DOHH2 (cell line): ENCODE data around the gene PDHX.

Source experiments
- H3F3A ChIP-seq: fragments of 200-600 bp; sonication (generic), shearing (Covaris generic); 2 replicates; pipeline ENCODE4 v1.6.0; 2016; ENCODE audit warnings: antibody characterized with exemption, mild to moderate bottlenecking; ENCODE audit not compliant: control insufficient read depth, insufficient read depth
- H3K27ac ChIP-seq: fragments of 200-600 bp; sonication (generic); 2 replicates; pipeline ENCODE4 v1.5.1; 2014; ENCODE audit warnings: low read depth, mild to moderate bottlenecking, low read length, moderate library complexity
- H3K27me3 ChIP-seq: fragments of 200-600 bp; sonication (generic); 2 replicates; pipeline ENCODE4 v1.6.1; 2014; ENCODE audit warnings: mild to moderate bottlenecking, low read length, mixed read lengths; ENCODE audit not compliant: control insufficient read depth
- H3K36me3 ChIP-seq: fragments of 200-600 bp; sonication (generic); 2 replicates; pipeline ENCODE4 v1.6.1; 2014; ENCODE audit warnings: mild to moderate bottlenecking, low read length, moderate library complexity, mixed read lengths; ENCODE audit not compliant: control insufficient read depth
- H3K4me1 ChIP-seq: fragments of 200-600 bp; sonication (generic); 2 replicates; pipeline ENCODE4 v1.6.1; 2014; ENCODE audit warnings: mild to moderate bottlenecking, low read length, mixed read lengths; ENCODE audit not compliant: control insufficient read depth
- H3K4me2 ChIP-seq: fragments of 200-600 bp; sonication (generic); 2 replicates; pipeline ENCODE4 v1.6.0; 2014; ENCODE audit warnings: mild to moderate bottlenecking, low read length, moderate library complexity
- H3K4me3 ChIP-seq: fragments of 200-600 bp; sonication (generic); 2 replicates; pipeline ENCODE4 v1.5.1; 2014; ENCODE audit warnings: mild to moderate bottlenecking, low read length, mixed read lengths
- H3K79me2 ChIP-seq: fragments of 200-600 bp; sonication (generic); 2 replicates; pipeline ENCODE4 v1.6.1; 2014; ENCODE audit warnings: mild to moderate bottlenecking, low read length, mixed read lengths; ENCODE audit not compliant: control insufficient read depth
- H3K9me2 ChIP-seq: fragments of 200-600 bp; sonication (generic); replicated peaks from 2 replicates; pipeline ENCODE4 v1.6.1; 2014; ENCODE audit warnings: mild to moderate bottlenecking, low read length, mixed read lengths; ENCODE audit not compliant: control insufficient read depth
- H3K9me3 ChIP-seq: fragments of 200-600 bp; sonication (generic); 2 replicates; pipeline ENCODE4 v1.6.1; 2014; ENCODE audit warnings: antibody characterized with exemption, low read length, mixed read lengths; ENCODE audit not compliant: control insufficient read depth, insufficient read depth
- H4K20me1 ChIP-seq: fragments of 200-600 bp; sonication (generic); 2 replicates; pipeline ENCODE4 v1.6.0; 2014; ENCODE audit warnings: low read depth, mild to moderate bottlenecking, antibody characterized with exemption, low read length, moderate library complexity; ENCODE audit not compliant: control insufficient read depth, insufficient read depth
- EZH2phosphoT487 ChIP-seq: fragments of 200-600 bp; sonication (generic); IDR thresholded peaks from 2 replicates; pipeline ENCODE4 v1.6.1; 2017; ENCODE audit warnings: borderline replicate concordance, mild to moderate bottlenecking, antibody characterized with exemption, low read length, moderate library complexity, mixed read lengths
- TF ChIP-seq, protein P1 (sequence below): fragments of 200-600 bp; sonication (generic); IDR thresholded peaks from one replicate; pipeline ENCODE4 v1.5.1; 2014; ENCODE audit warnings: antibody characterized with exemption, mild to moderate bottlenecking, low read depth, low read length; ENCODE audit not compliant: poor library complexity, severe bottlenecking

The PDHX gene

GRCh38 chr11:35040221-35040942, 124.0 kb downstream of the PDHX start:
- Histone ChIP-seq H3K79me2 (no peaks in the 10 kb centered on the region), H3K36me3 (no peaks in the 10 kb centered on the region), H3F3A (no peaks in the 10 kb centered on the region), H4K20me1 (no peaks in the 10 kb centered on the region), H3K9me2 (no peaks in the 10 kb centered on the region), H3K4me2 (peak overlapping the region; percentile 55), H3K27ac (no peak overlapping the region), H3K9me3 (no peaks in the 10 kb centered on the region), H3K4me3 (peak overlapping the region; percentile 40), H3K4me1 (peaks cover 34% of the 10 kb centered on the region), H3K27me3 (peaks cover 11% of the 10 kb centered on the region)
- TF ChIP-seq, protein P1, sequence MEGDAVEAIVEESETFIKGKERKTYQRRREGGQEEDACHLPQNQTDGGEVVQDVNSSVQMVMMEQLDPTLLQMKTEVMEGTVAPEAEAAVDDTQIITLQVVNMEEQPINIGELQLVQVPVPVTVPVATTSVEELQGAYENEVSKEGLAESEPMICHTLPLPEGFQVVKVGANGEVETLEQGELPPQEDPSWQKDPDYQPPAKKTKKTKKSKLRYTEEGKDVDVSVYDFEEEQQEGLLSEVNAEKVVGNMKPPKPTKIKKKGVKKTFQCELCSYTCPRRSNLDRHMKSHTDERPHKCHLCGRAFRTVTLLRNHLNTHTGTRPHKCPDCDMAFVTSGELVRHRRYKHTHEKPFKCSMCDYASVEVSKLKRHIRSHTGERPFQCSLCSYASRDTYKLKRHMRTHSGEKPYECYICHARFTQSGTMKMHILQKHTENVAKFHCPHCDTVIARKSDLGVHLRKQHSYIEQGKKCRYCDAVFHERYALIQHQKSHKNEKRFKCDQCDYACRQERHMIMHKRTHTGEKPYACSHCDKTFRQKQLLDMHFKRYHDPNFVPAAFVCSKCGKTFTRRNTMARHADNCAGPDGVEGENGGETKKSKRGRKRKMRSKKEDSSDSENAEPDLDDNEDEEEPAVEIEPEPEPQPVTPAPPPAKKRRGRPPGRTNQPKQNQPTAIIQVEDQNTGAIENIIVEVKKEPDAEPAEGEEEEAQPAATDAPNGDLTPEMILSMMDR = no peak
- TF ChIP-seq EZH2phosphoT487 = no peak

GRCh38 chr11:35041070-35041554, 124.7 kb downstream of the PDHX start:
- H3K4me1 ChIP-seq = peaks cover 33% of the 10 kb centered on the region
- peak overlapping the region; percentile 55 for H3K4me2 ChIP-seq
- no peaks in the 10 kb centered on the region for H3K9me3 ChIP-seq
- peaks cover 11% of the 10 kb centered on the region for H3K27me3 ChIP-seq
- H3K9me2 ChIP-seq = no peaks in the 10 kb centered on the region
- no peaks in the 10 kb centered on the region for H3K36me3 ChIP-seq
- no peaks in the 10 kb centered on the region for H3K79me2 ChIP-seq
- no peak for TF ChIP-seq EZH2phosphoT487
- TF ChIP-seq, protein P1 = no peak
- no peak overlapping the region for H3K27ac ChIP-seq
- H3K4me3 ChIP-seq = peak overlapping the region; percentile 40
- no peaks in the 10 kb centered on the region for H3F3A ChIP-seq
- H4K20me1 ChIP-seq = no peaks in the 10 kb centered on the region

GRCh38 chr11:35042224-35042623, 125.8 kb downstream of the PDHX start:
- no peaks in the 10 kb centered on the region for H3F3A ChIP-seq
- H3K4me2 ChIP-seq = no peak overlapping the region
- no peak overlapping the region for H3K4me3 ChIP-seq
- H3K36me3 ChIP-seq = no peaks in the 10 kb centered on the region
- peaks cover 33% of the 10 kb centered on the region for H3K4me1 ChIP-seq
- H3K9me2 ChIP-seq = no peaks in the 10 kb centered on the region
- H3K79me2 ChIP-seq = no peaks in the 10 kb centered on the region
- peaks cover 11% of the 10 kb centered on the region for H3K27me3 ChIP-seq
- H4K20me1 ChIP-seq = no peaks in the 10 kb centered on the region
- no peak overlapping the region for H3K27ac ChIP-seq
- H3K9me3 ChIP-seq = peaks cover 6% of the 10 kb centered on the region; the same call in 1 of the 2 replicates
- TF ChIP-seq, protein P1 = no peak
- no peak for TF ChIP-seq EZH2phosphoT487
